CD4-positive, alpha-beta memory T cell (primary cell): Measurements from ENCODE around the gene VASH1. TPM values are rescaled to one million over a fixed set of nuclear protein-coding genes. Genes with fewer than 3 reads are reported as not detected.

ENCODE experiments used
- CTCF ChIA-PET: fragments of 350-600 bp; sonication (Branson Sonifier 250); formaldehyde crosslinking; loops from one replicate; lab custom pipeline; 2021; ENCODE audit warnings: inconsistent platforms; ENCODE audit not compliant: partially characterized antibody; lab: Charles Lee
- POLR2A ChIA-PET: fragments of 350-600 bp; sonication (Branson Sonifier 250); formaldehyde crosslinking; loops from one replicate; lab custom pipeline; 2021; ENCODE audit not compliant: partially characterized antibody; lab: Charles Lee
- DNase-seq, 5 donors: peaks; one replicate each; pipeline versions ENCODE4 v3.0.0 to v3.0.0-alpha.2; 2020 to 2022; ENCODE audit warnings: mixed read lengths in 1 of 5
- H3K27ac ChIP-seq: one replicate; pipeline ENCODE4 v1.7.0; 2013; ENCODE audit warnings: low read depth, low read length
- H3K27me3 ChIP-seq: 2 replicates; pipeline ENCODE4 v1.7.0; 2013; ENCODE audit warnings: mild to moderate bottlenecking, low read length, moderate library complexity; ENCODE audit not compliant: insufficient read depth
- H3K36me3 ChIP-seq: 2 replicates; pipeline ENCODE4 v1.7.0; 2013; ENCODE audit warnings: mild to moderate bottlenecking, low read length, moderate library complexity; ENCODE audit not compliant: insufficient read depth
- H3K4me1 ChIP-seq: 2 replicates; pipeline ENCODE4 v1.7.0; 2013; ENCODE audit warnings: mild to moderate bottlenecking, low read length, moderate library complexity; ENCODE audit not compliant: insufficient read depth
- H3K4me3 ChIP-seq, 2 donors: one replicate each; pipeline ENCODE4 v1.7.0; 2013; ENCODE audit warnings: low read length in 2 of 2, mild to moderate bottlenecking in 1 of 2
- H3K9me3 ChIP-seq, 2 donors: one replicate each; pipeline ENCODE4 v1.7.0; 2013; ENCODE audit warnings: low read length in 2 of 2, control low read depth in 1 of 2; ENCODE audit not compliant: control insufficient read depth in 1 of 2
- H3K27ac Mint-ChIP-seq, 7 donors: one replicate each; pipeline ENCODE4 v1.8.0; 2020 to 2021; ENCODE audit warnings: mixed read lengths in 7 of 7, mild to moderate bottlenecking in 6 of 7, inconsistent platforms in 3 of 7, moderate library complexity in 3 of 7
- H3K27me3 Mint-ChIP-seq, 2 donors: one replicate each; pipeline ENCODE4 v1.8.0; 2020 to 2021; ENCODE audit warnings: mixed read lengths in 2 of 2
- H3K36me3 Mint-ChIP-seq, 2 donors: one replicate each; pipeline ENCODE4 v1.8.0; 2020 to 2021; ENCODE audit warnings: mixed read lengths in 2 of 2, inconsistent platforms in 1 of 2, mild to moderate bottlenecking in 1 of 2
- H3K4me1 Mint-ChIP-seq, 4 donors: one replicate each; pipeline ENCODE4 v1.8.0; 2020 to 2021; ENCODE audit warnings: mixed read lengths in 4 of 4, mild to moderate bottlenecking in 1 of 4
- H3K4me3 Mint-ChIP-seq, 8 donors: one replicate each; pipeline ENCODE4 v1.8.0; 2020 to 2021; ENCODE audit warnings: mixed read lengths in 8 of 8, mild to moderate bottlenecking in 7 of 8, moderate library complexity in 6 of 8, inconsistent platforms in 3 of 8
- H3K9me3 Mint-ChIP-seq, 8 donors: one replicate each; pipeline ENCODE4 v1.8.0; 2020 to 2021; ENCODE audit warnings: mixed read lengths in 8 of 8, mild to moderate bottlenecking in 5 of 8, inconsistent platforms in 3 of 8, moderate library complexity in 1 of 8
- intact Hi-C: fragments of 100-400 bp; cut with micrococcal nuclease; formaldehyde crosslinking; loops from one replicate; pipeline ENCODE4 v1.15.1; 2023
- polyA plus RNA-seq, 2 donors: library from polyadenylated mRNA; unstranded; fragments of 300-500 nt; fragmentation: Illumina TruSeq; gene quantifications; one replicate each; pipeline ENCODE4 v1.2.3, GENCODE V29; 2021
- total RNA-seq, 2 experiments: library from RNA; stranded (reverse); gene quantifications; one replicate each; pipeline ENCODE4 v1.2.3, GENCODE V29; 2021

Gene VASH1
- total RNA-seq = 10 to 100 TPM in 1 of 2 experiments, 1 to 10 TPM in 1; 9.3 to 12.6 TPM
- 1 to 10 TPM in 1 of 2 donors, under 1 TPM in 1; 0.59 to 1.8 TPM for polyA plus RNA-seq

DNA sequence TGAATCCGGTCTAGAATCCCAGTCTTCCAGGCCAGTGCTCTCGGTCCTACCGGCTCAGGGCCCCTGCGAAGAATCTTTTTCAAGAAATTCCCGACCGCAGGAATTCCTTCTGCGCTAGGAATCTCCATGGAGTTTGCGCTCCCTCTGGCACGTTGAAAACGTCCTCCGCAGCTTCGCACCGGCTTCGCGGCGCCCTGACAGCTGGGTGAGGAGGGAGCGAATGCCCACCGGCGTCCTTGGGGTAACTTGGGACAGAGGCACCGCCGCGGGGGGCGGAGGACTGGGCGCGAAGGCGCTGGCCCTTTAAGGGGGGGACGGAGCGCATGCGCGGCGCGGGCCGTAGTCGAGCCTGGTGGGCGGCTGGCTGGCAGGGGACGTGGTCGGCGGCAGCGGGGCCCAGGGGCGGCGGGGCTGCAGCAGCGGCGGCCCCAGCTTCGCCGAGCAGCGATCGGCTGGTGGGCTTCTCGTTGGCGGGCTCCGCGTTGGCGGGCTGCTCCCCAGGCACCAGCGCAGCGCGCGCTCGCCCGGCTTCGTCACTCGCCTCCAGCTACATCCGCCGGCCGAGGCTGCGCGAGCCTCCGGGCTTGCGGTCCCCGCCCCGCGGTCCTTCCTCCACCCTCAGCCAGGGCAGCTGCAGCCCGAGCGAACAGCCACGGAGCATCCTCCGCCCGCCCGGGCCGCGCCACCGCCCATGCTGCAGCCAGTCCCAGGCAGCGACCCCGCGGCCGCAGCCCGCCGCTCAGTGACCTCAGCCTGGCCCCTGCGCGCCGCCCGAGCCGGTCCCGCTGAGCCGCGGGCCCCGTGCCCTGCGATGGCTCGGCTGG is at the start of gene VASH1:
Gene VASH1 (plus strand): TSS at position 333 of the 824 bp plus-strand sequence. CDS start 1,354 bp downstream, outside the sequence.
- peak; percentile 14 to 67 (median 57) for DNase-seq
- Mint-ChIP-seq H3K27me3 (peaks cover 13 to 18% of the 10 kb centered on the region in 2 donors), H3K4me1 (peaks cover 4 to 48% (median 15%) of the 10 kb centered on the region in 4 donors), H3K27ac (peak within 1 kb of the TSS in 5 of 7 donors; percentile 82 to 94 (median 86)), H3K36me3 (no peaks in the 10 kb centered on the region), H3K4me3 (peak within 1 kb of the TSS; percentile 78 to 92 (median 86)), H3K9me3 (no peaks in the 10 kb centered on the region)
- Histone ChIP-seq H3K4me3 (peak within 1 kb of the TSS; percentile 29 to 69), H3K4me1 (peaks cover 22% of the 10 kb centered on the region), H3K9me3 (no peaks in the 10 kb centered on the region), H3K27ac (no peak within 1 kb of the TSS), H3K36me3 (no peaks in the 10 kb centered on the region), H3K27me3 (no peaks in the 10 kb centered on the region)
- ChIA-PET CTCF (interaction anchor here (0.6 to 2.8 kb wide), 4 partner anchors 24 to 309 kb away, joined by 3 to 13 read pairs (median 3); no protein-coding TSS in a partner anchor), POLR2A (interaction anchor here (0.8 to 2.1 kb wide), 6 partner anchors 15 to 551 kb away, joined by 3 to 9 read pairs (median 4); partner anchors contain the start of gene ANGEL1)
- intact Hi-C loops = loop anchor here (2.0 kb wide), 1 partner anchor 51 kb away; the partner anchor contains the start of gene ANGEL1

DNA sequence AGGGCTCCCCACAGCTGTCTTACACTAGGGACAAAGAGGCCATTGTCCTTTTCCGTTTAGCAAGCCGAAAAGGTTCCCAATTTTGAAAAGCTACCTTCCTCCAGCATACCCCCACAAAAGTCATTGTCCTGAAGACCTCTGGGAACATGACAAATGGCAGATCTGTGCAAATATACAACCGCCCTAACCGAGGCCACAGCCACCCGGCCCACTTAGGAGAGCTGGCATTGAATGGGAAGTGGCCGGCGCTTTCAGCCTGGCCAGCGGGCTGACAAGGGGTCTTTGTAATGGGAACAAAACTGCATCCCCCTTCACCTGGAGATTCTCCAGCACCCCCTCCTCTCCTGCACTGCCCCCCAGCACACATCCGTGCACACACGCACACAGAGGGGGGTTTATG is 48.1 kb upstream of the VASH1 start:
- Histone ChIP-seq H3K4me3 (no peak overlapping the region), H3K27me3 (no peaks in the 10 kb centered on the region), H3K27ac (no peak overlapping the region), H3K4me1 (no peaks in the 10 kb centered on the region), H3K36me3 (no peaks in the 10 kb centered on the region), H3K9me3 (no peaks in the 10 kb centered on the region)
- no peak overlapping the region for H3K4me3 Mint-ChIP-seq
- no peaks in the 10 kb centered on the region for H3K36me3 Mint-ChIP-seq
- no peaks in the 10 kb centered on the region for H3K9me3 Mint-ChIP-seq
- H3K27me3 Mint-ChIP-seq = peaks cover 19 to 20% of the 10 kb centered on the region in 2 donors
- CTCF ChIA-PET = interaction anchor here (1.8 to 4.1 kb wide), 2 partner anchors 70 to 98 kb away, joined by 6 to 27 read pairs; no protein-coding TSS in a partner anchor
- POLR2A ChIA-PET = interaction anchor here (0.6 kb wide), 1 partner anchor 268 kb away, joined by 3 read pairs; no protein-coding TSS in a partner anchor
- DNase-seq = no peak
- H3K27ac Mint-ChIP-seq = no peak overlapping the region
- intact Hi-C loops = no loop called here
- no peaks in the 10 kb centered on the region for H3K4me1 Mint-ChIP-seq

DNA sequence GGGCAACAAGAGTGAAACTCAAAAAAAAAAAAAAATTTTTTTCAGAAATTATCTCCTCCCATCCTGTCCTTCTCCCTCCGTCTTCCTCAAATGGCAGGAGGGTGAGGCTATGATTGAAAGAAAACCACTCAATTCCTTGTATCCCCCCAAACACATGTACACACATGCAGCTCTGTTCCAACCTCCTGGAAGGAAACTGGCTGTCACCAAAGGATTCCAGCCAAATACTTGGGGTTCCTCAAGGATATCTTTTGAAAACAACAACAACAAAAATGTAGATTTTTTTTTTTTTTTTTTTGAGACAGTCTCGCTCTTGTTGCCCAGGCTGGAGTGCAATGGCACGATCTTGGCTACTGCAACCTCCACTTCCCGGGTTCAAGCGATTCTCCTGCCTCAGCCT is 46.8 kb upstream of the VASH1 start:
- H3K36me3 Mint-ChIP-seq = no peaks in the 10 kb centered on the region
- H3K9me3 Mint-ChIP-seq = no peaks in the 10 kb centered on the region
- Histone ChIP-seq H3K36me3 (no peaks in the 10 kb centered on the region), H3K9me3 (no peaks in the 10 kb centered on the region), H3K4me3 (no peak overlapping the region), H3K4me1 (no peaks in the 10 kb centered on the region), H3K27ac (no peak overlapping the region), H3K27me3 (no peaks in the 10 kb centered on the region)
- peaks cover 19 to 24% of the 10 kb centered on the region in 2 donors for H3K27me3 Mint-ChIP-seq
- ChIA-PET POLR2A (no interaction called here), CTCF (interaction anchor here (1.1 to 11.7 kb wide), 5 partner anchors 6 to 356 kb away, joined by 3 to 81 read pairs (median 6); no protein-coding TSS in a partner anchor)
- H3K27ac Mint-ChIP-seq = no peak overlapping the region
- no peak for DNase-seq
- no peaks in the 10 kb centered on the region for H3K4me1 Mint-ChIP-seq
- intact Hi-C loops = no loop called here
- no peak overlapping the region for H3K4me3 Mint-ChIP-seq

DNA sequence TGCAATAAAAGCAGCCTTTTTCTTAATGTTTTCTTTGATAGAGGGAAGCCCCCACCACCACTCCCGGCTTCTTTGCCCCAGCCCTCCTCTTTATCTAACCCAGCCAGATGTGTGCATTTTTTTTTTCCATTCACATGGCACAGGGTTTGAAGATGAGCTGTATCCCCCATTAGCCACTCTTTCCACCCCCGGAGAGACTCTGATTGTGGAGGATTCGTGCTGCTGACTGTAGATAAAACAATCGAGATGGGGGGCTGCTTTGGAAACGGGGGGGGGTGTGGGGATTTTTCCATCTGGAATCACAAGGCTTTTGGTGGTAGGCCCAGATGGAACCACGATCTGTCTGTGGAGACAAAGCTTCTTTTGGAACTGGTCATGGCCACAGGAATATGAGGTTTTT is 46.2 kb upstream of the VASH1 start:
- Mint-ChIP-seq H3K27ac (no peak overlapping the region), H3K4me1 (no peaks in the 10 kb centered on the region), H3K36me3 (no peaks in the 10 kb centered on the region), H3K9me3 (no peaks in the 10 kb centered on the region), H3K27me3 (peaks cover 16 to 24% of the 10 kb centered on the region in 2 donors), H3K4me3 (no peak overlapping the region)
- no peaks in the 10 kb centered on the region for H3K27me3 ChIP-seq
- H3K9me3 ChIP-seq = no peaks in the 10 kb centered on the region
- DNase-seq = no peak
- no peaks in the 10 kb centered on the region for H3K36me3 ChIP-seq
- no peak overlapping the region for H3K4me3 ChIP-seq
- intact Hi-C loops = no loop called here
- CTCF ChIA-PET = interaction anchor here (0.8 to 11.7 kb wide), 6 partner anchors 6 to 96 kb away, joined by 3 to 81 read pairs (median 4); no protein-coding TSS in a partner anchor
- POLR2A ChIA-PET = no interaction called here
- peaks cover 3% of the 10 kb centered on the region for H3K4me1 ChIP-seq
- no peak overlapping the region for H3K27ac ChIP-seq

GRCh38 chr14:76715511-76716081 is 45.7 kb upstream of the VASH1 start:
- no peak overlapping the region for H3K27ac ChIP-seq
- POLR2A ChIA-PET = no interaction called here
- no peaks in the 10 kb centered on the region for H3K4me1 Mint-ChIP-seq
- DNase-seq = no peak
- H3K4me3 ChIP-seq = no peak overlapping the region
- H3K27ac Mint-ChIP-seq = no peak overlapping the region
- H3K36me3 ChIP-seq = no peaks in the 10 kb centered on the region
- peaks cover 14 to 24% of the 10 kb centered on the region in 2 donors for H3K27me3 Mint-ChIP-seq
- H3K4me1 ChIP-seq = peaks cover 7% of the 10 kb centered on the region
- no peaks in the 10 kb centered on the region for H3K36me3 Mint-ChIP-seq
- CTCF ChIA-PET = interaction anchor here (0.8 to 11.7 kb wide), 6 partner anchors 7 to 95 kb away, joined by 3 to 81 read pairs (median 4); no protein-coding TSS in a partner anchor
- no peaks in the 10 kb centered on the region for H3K9me3 ChIP-seq
- H3K9me3 Mint-ChIP-seq = no peaks in the 10 kb centered on the region
- H3K4me3 Mint-ChIP-seq = no peak overlapping the region
- H3K27me3 ChIP-seq = no peaks in the 10 kb centered on the region
- intact Hi-C loops = no loop called here

DNA sequence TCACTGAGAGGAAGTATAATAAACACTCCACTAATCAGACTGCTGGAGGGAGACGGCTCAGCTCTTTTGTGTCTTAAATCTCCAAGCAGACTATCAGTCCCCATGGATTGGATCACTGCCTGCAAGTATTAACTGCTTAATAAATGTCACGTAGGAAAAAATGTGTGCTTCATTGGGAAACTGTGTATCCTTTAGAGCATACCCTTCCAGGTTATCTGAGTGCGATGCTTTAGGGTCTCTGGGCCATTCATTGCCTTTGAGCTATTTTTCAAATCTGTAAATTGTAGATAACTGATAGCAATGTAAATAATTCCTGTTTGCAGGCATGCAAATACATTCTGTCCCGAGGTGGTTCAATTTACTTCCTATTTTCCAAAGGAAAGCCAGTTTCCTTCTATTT is 45.0 kb upstream of the VASH1 start:
- no peaks in the 10 kb centered on the region for H3K9me3 Mint-ChIP-seq
- ChIA-PET POLR2A (no interaction called here), CTCF (interaction anchor here (1.1 to 11.7 kb wide), 5 partner anchors 8 to 94 kb away, joined by 3 to 81 read pairs (median 4); no protein-coding TSS in a partner anchor)
- H3K4me1 ChIP-seq = peaks cover 7% of the 10 kb centered on the region
- H3K27me3 ChIP-seq = no peaks in the 10 kb centered on the region
- no peak for DNase-seq
- no peaks in the 10 kb centered on the region for H3K36me3 ChIP-seq
- H3K9me3 ChIP-seq = no peaks in the 10 kb centered on the region
- H3K4me3 Mint-ChIP-seq = no peak overlapping the region
- intact Hi-C loops = no loop called here
- H3K4me3 ChIP-seq = no peak overlapping the region
- H3K36me3 Mint-ChIP-seq = no peaks in the 10 kb centered on the region
- no peak overlapping the region for H3K27ac Mint-ChIP-seq
- H3K4me1 Mint-ChIP-seq = no peaks in the 10 kb centered on the region
- peaks cover 14 to 24% of the 10 kb centered on the region in 2 donors for H3K27me3 Mint-ChIP-seq
- H3K27ac ChIP-seq = no peak overlapping the region
